Ascending aorta (tissue), 2 donors: ENCODE results near the gene NUDT1. TPM values are rescaled to one million over a fixed set of nuclear protein-coding genes. Genes with fewer than 3 reads are reported as not detected.

Experiments used
- DNase-seq, 2 donors: peaks; one replicate each; pipeline ENCODE4 v3.0.0-alpha.2; 2019; ENCODE audit warnings: low spot score in 2 of 2
- H3K27ac ChIP-seq, 2 donors: fragments of 200-600 bp; sonication (generic); one replicate each; pipeline ENCODE4 v1.5.1; 2016 to 2017; ENCODE audit warnings: mild to moderate bottlenecking in 1 of 2
- H3K27me3 ChIP-seq: fragments of 200-600 bp; sonication (generic); one replicate; pipeline ENCODE4 v1.5.1; 2017
- H3K36me3 ChIP-seq, 2 donors: fragments of 200-600 bp; sonication (generic); one replicate each; pipeline ENCODE4 v1.5.1; 2016
- H3K4me1 ChIP-seq, 2 donors: fragments of 200-600 bp; sonication (generic); one replicate each; pipeline ENCODE4 v1.5.1; 2016 to 2017; ENCODE audit warnings: mild to moderate bottlenecking in 1 of 2
- H3K4me3 ChIP-seq, 2 donors: fragments of 200-600 bp; sonication (generic); one replicate each; pipeline ENCODE4 v1.5.1; 2016 to 2017; ENCODE audit warnings: mild to moderate bottlenecking in 1 of 2
- H3K9me3 ChIP-seq, 2 donors: fragments of 200-600 bp; sonication (generic); one replicate each; pipeline ENCODE4 v1.5.1; 2016
- CTCF ChIP-seq, 3 experiments: fragments of 200-600 bp in 2 of 3; fragments of 450-650 bp in 1 of 3; sonication (generic) in 2 of 3; IDR thresholded peaks; one replicate each; pipeline ENCODE4 v1.5.1; 2016 to 2019; ENCODE audit warnings: antibody characterized with exemption in 3 of 3, mild to moderate bottlenecking in 1 of 3, moderate library complexity in 1 of 3
- intact Hi-C: fragments of 100-400 bp; cut with DNase I; formaldehyde crosslinking; loops from one replicate; pipeline ENCODE4 v1.15.1; 2023
- total RNA-seq: library from RNA; depleted of rRNA; stranded (reverse); fragments of >200 nt; gene quantifications from one replicate; pipeline ENCODE4 v1.1.0, GENCODE V29; 2016

Gene NUDT1
- total RNA-seq, 1 donor from 2014 or later: 9.0 TPM

- no peak overlapping the region for H3K4me3 ChIP-seq
- TF ChIP-seq CTCF (IDR thresholded peaks at IDR 0.05): no peak
- H3K36me3 ChIP-seq: peaks cover 43 to 62% of the 10 kb centered on the region in 2 donors
- no peaks in the 10 kb centered on the region for H3K4me1 ChIP-seq
- intact Hi-C loops: no loop called here
- H3K9me3 ChIP-seq: no peaks in the 10 kb centered on the region
- no peak for DNase-seq
- H3K27me3 ChIP-seq: no peaks in the 10 kb centered on the region
- H3K27ac ChIP-seq: no peak overlapping the region
Observed at GRCh38 chr7:2220506-2220905, 21.5 kb upstream of the NUDT1 start.

- no peaks in the 10 kb centered on the region for H3K27me3 ChIP-seq
- intact Hi-C loops: no loop called here
- H3K4me3 ChIP-seq: no peak overlapping the region
- H3K9me3 ChIP-seq: no peaks in the 10 kb centered on the region
- no peak for TF ChIP-seq CTCF (IDR thresholded peaks at IDR 0.05)
- no peak for DNase-seq
- peaks cover 40 to 59% of the 10 kb centered on the region in 2 donors for H3K36me3 ChIP-seq
- no peaks in the 10 kb centered on the region for H3K4me1 ChIP-seq
- no peak overlapping the region for H3K27ac ChIP-seq
Observed at GRCh38 chr7:2220954-2221353, 21.1 kb upstream of the NUDT1 start.

- Histone ChIP-seq H3K9me3 (no peaks in the 10 kb centered on the region), H3K27ac (no peak overlapping the region), H3K36me3 (peaks cover 29 to 54% of the 10 kb centered on the region in 2 donors), H3K27me3 (no peaks in the 10 kb centered on the region), H3K4me1 (no peaks in the 10 kb centered on the region), H3K4me3 (no peak overlapping the region)
- intact Hi-C loops: no loop called here
- no peak for TF ChIP-seq CTCF (IDR thresholded peaks at IDR 0.05)
- no peak for DNase-seq
Observed at GRCh38 chr7:2222516-2222915, 19.5 kb upstream of the NUDT1 start.

GRCh38 chr7:2223321-2223720 is 18.7 kb upstream of the NUDT1 start:
- no peak for TF ChIP-seq CTCF (IDR thresholded peaks at IDR 0.05)
- Histone ChIP-seq H3K4me1 (no peaks in the 10 kb centered on the region), H3K36me3 (peaks cover 32 to 48% of the 10 kb centered on the region in 2 donors), H3K9me3 (no peaks in the 10 kb centered on the region), H3K27me3 (no peaks in the 10 kb centered on the region), H3K4me3 (no peak overlapping the region), H3K27ac (no peak overlapping the region)
- intact Hi-C loops: no loop called here
- no peak for DNase-seq

GRCh38 chr7:2224491-2224928 is 17.5 kb upstream of the NUDT1 start:
- no peak for DNase-seq
- no peaks in the 10 kb centered on the region for H3K4me1 ChIP-seq
- H3K27ac ChIP-seq: no peak overlapping the region
- intact Hi-C loops: no loop called here
- H3K9me3 ChIP-seq: no peaks in the 10 kb centered on the region
- H3K36me3 ChIP-seq: peaks cover 32 to 40% of the 10 kb centered on the region in 2 donors
- no peaks in the 10 kb centered on the region for H3K27me3 ChIP-seq
- TF ChIP-seq CTCF (IDR thresholded peaks at IDR 0.05): no peak
- no peak overlapping the region for H3K4me3 ChIP-seq

GRCh38 chr7:2224934-2225333 is 17.1 kb upstream of the NUDT1 start:
- no peaks in the 10 kb centered on the region for H3K9me3 ChIP-seq
- no peak overlapping the region for H3K27ac ChIP-seq
- peaks cover 32 to 39% of the 10 kb centered on the region in 2 donors for H3K36me3 ChIP-seq
- intact Hi-C loops: no loop called here
- no peak for DNase-seq
- no peaks in the 10 kb centered on the region for H3K27me3 ChIP-seq
- TF ChIP-seq CTCF (IDR thresholded peaks at IDR 0.05): no peak
- no peaks in the 10 kb centered on the region for H3K4me1 ChIP-seq
- H3K4me3 ChIP-seq: no peak overlapping the region
